Heart right ventricle (tissue), 16 donors: ENCODE results near the gene HMGN1. TPM values are rescaled to one million over a fixed set of nuclear protein-coding genes. Genes with fewer than 3 reads are reported as not detected.

ENCODE experiments used
- ATAC-seq, 8 donors: fragments of 200-7000 bp; cut with Tn5 transposase; one replicate each; pipeline ENCODE4 v1.9.1; 2020; ENCODE audit warnings: mild to moderate bottlenecking in 8 of 8, moderate library complexity in 8 of 8, moderate number of reproducible peaks in 1 of 8
- DNase-seq, 2 donors: peaks; one replicate each; pipeline ENCODE4 v3.0.0-alpha.2; 2020
- H3K27ac ChIP-seq, 10 donors: fragments of 200-600 bp; sonication (generic) in 2 of 10; one replicate each; pipeline versions ENCODE4 v1.5.0 to v1.8.0; 2020 to 2022; ENCODE audit warnings: mild to moderate bottlenecking in 3 of 10
- H3K27me3 ChIP-seq, 7 donors: fragments of 200-600 bp; one replicate each; pipeline ENCODE4 v1.8.0; 2021 to 2022; ENCODE audit warnings: mild to moderate bottlenecking in 2 of 7
- H3K36me3 ChIP-seq, 9 donors: fragments of 200-600 bp; sonication (generic) in 1 of 9; one replicate each; pipeline versions ENCODE4 v1.5.0 to v1.8.0; 2020 to 2022; ENCODE audit warnings: mild to moderate bottlenecking in 2 of 9
- H3K4me1 ChIP-seq, 9 donors: fragments of 200-600 bp; sonication (generic) in 1 of 9; one replicate each; pipeline versions ENCODE4 v1.5.0 to v1.8.0; 2020 to 2022; ENCODE audit warnings: mild to moderate bottlenecking in 4 of 9
- H3K4me3 ChIP-seq, 10 donors: fragments of 200-600 bp; sonication (generic) in 2 of 10; one replicate each; pipeline versions ENCODE4 v1.5.0 to v1.8.0; 2020 to 2022; ENCODE audit warnings: mild to moderate bottlenecking in 7 of 10, moderate library complexity in 2 of 10
- H3K9me3 ChIP-seq, 11 donors: fragments of 200-600 bp in 10 of 11; sonication (generic) in 2 of 11; one replicate each; pipeline versions ENCODE4 v1.5.0 to v1.8.0; 2013 to 2022; ENCODE audit warnings: mild to moderate bottlenecking in 2 of 11, control low read depth in 1 of 11, moderate library complexity in 1 of 11
- CTCF ChIP-seq, 9 donors: fragments of 200-600 bp; sonication (generic) in 2 of 9; IDR thresholded peaks; one replicate each; pipeline versions ENCODE4 v1.5.0 to v1.8.0; 2021 to 2022; ENCODE audit warnings: antibody characterized with exemption in 9 of 9, mild to moderate bottlenecking in 5 of 9, moderate library complexity in 1 of 9
- WGBS, 2 donors: extraction: QIAGEN DNeasy Blood & Tissue Kit; methylation state at CpG; one replicate each; pipeline ENCODE4 v1.1.7; 2013; ENCODE audit warnings: inconsistent platforms in 1 of 2; 5-methylcytosine and 5-hydroxymethylcytosine counted together
- intact Hi-C, 10 donors: fragments of 100-400 bp; cut with DNase I; formaldehyde crosslinking; loops; one replicate each; pipeline versions ENCODE4 v1.11.1 to v1.14.2; 2022
- polyA plus RNA-seq, 2 donors: library from polyadenylated mRNA; stranded (reverse); fragments of 200-250 nt; gene quantifications; one replicate each; pipeline ENCODE4 v1.2.3, GENCODE V29; 2013
- total RNA-seq, 10 donors: library from RNA; stranded (reverse); fragmentation: NEBNext Ultra II Directional in 3 of 10; extraction: Animal tissue kit (Norgen Biotek cat#: 25700) in 3 of 10; gene quantifications; one replicate each; pipeline versions ENCODE4 v1.2.1 to v1.2.4, GENCODE V29; 2021 to 2023
- donor health status: Arrhythmogenic right ventricular cardiomyopathy.
- donor health status: ischemic (EF 13 %, LVEDD 7.1; RV severe dilation, severe dysfunction).
- donor health status: healthy with polysubstance abuse.
- donor health status: DM: no; HTN: yes; CAD: no.
- donor health status: DM: no; HTN: no; CAD: no.
- donor health status: ischemic (EF 25% LVEDD 6.9; RV normal size, moderate dysfunction).
- donor health status: ischemic (EF 25% LVEDD 5.7; RV mildly dilated, moderate dysfunction).
- donor health status: healthy.
- donor health status: DM: yes; HTN: yes; CAD: no.
- donor health status: Ischemic cardiomyopathy.
- donor health status: ischemic (EF 35%, LVEDD 5.7; RV mildly dilated, moderate dysfunction).
- donor health status: nonischemic (EF 11% LVEDD 7.7; RV severe dilation, severe dysfunction).
- donor health status: DM: yes; HTN: yes; CAD: no.
- donor health status: PGD.
- donor health status: ischemic (EF 29% LVEDD 5.4; RV normal size, mild dysfunction).
- donor health status: nonischemic (EF 23%, LVEDD 6.1; RV moderate dilation, normal function).

Gene HMGN1
- total and polyA plus RNA-seq, 12 donors, result 46.2 to 79.0 (median 59.3) TPM

- 83 to 89% methylated on average over 13 of the region's 13 CpGs for WGBS, 2 donors
- peaks cover 0 to 13% (median 9%) of the 10 kb centered on the region in 9 donors for H3K36me3 ChIP-seq
- TF ChIP-seq CTCF (IDR thresholded peaks at IDR 0.05), result no peak
- intact Hi-C loops, result no loop called here
- H3K4me1 ChIP-seq, result peaks cover 0 to 4% (median 0%) of the 10 kb centered on the region in 9 donors
- no peak overlapping the region for H3K27ac ChIP-seq
- DNase-seq, result no peak
- no peaks in the 10 kb centered on the region for H3K9me3 ChIP-seq
- no peak for ATAC-seq
- no peaks in the 10 kb centered on the region for H3K27me3 ChIP-seq
- H3K4me3 ChIP-seq, result no peak overlapping the region
Observed at GRCh38 chr21:39336457-39337008, 12.4 kb downstream of the HMGN1 start.

GRCh38 chr21:39334611-39335010 lies 14.3 kb downstream of the HMGN1 start:
- peaks cover 0 to 4% (median 0%) of the 10 kb centered on the region in 9 donors for H3K4me1 ChIP-seq
- DNase-seq, result no peak
- WGBS, 2 donors, result 95 to 97% methylated on average over 4 of the region's 4 CpGs
- intact Hi-C loops, result no loop called here
- ATAC-seq, result no peak
- H3K27ac ChIP-seq, result no peak overlapping the region
- H3K36me3 ChIP-seq, result no peaks in the 10 kb centered on the region
- H3K4me3 ChIP-seq, result no peak overlapping the region
- no peaks in the 10 kb centered on the region for H3K9me3 ChIP-seq
- no peak for TF ChIP-seq CTCF (IDR thresholded peaks at IDR 0.05)
- no peaks in the 10 kb centered on the region for H3K27me3 ChIP-seq

- ATAC-seq, result no peak
- intact Hi-C loops, result no loop called here
- H3K4me3 ChIP-seq, result no peak overlapping the region
- H3K4me1 ChIP-seq, result peaks cover 0 to 4% (median 0%) of the 10 kb centered on the region in 9 donors
- DNase-seq, result no peak
- no peaks in the 10 kb centered on the region for H3K9me3 ChIP-seq
- WGBS, 2 donors, result 30 to 35% methylated on average over 8 of the region's 8 CpGs
- TF ChIP-seq CTCF (IDR thresholded peaks at IDR 0.05), result no peak
- H3K27ac ChIP-seq, result no peak overlapping the region
- no peaks in the 10 kb centered on the region for H3K36me3 ChIP-seq
- H3K27me3 ChIP-seq, result no peaks in the 10 kb centered on the region
Observed at GRCh38 chr21:39332175-39332574, 16.7 kb downstream of the HMGN1 start.

- peaks cover 0 to 4% (median 0%) of the 10 kb centered on the region in 9 donors for H3K4me1 ChIP-seq
- no peak for ATAC-seq
- no peaks in the 10 kb centered on the region for H3K36me3 ChIP-seq
- DNase-seq, result no peak
- H3K4me3 ChIP-seq, result no peak overlapping the region
- H3K27ac ChIP-seq, result no peak overlapping the region
- no peaks in the 10 kb centered on the region for H3K27me3 ChIP-seq
- WGBS, 2 donors, result 91 to 92% methylated on average over 6 of the region's 6 CpGs
- intact Hi-C loops, result no loop called here
- TF ChIP-seq CTCF (IDR thresholded peaks at IDR 0.05), result no peak
- no peaks in the 10 kb centered on the region for H3K9me3 ChIP-seq
Observed at GRCh38 chr21:39330001-39330400, 18.9 kb downstream of the HMGN1 start.
